Measurements from ENCODE around the gene LTBP2.

DNA sequence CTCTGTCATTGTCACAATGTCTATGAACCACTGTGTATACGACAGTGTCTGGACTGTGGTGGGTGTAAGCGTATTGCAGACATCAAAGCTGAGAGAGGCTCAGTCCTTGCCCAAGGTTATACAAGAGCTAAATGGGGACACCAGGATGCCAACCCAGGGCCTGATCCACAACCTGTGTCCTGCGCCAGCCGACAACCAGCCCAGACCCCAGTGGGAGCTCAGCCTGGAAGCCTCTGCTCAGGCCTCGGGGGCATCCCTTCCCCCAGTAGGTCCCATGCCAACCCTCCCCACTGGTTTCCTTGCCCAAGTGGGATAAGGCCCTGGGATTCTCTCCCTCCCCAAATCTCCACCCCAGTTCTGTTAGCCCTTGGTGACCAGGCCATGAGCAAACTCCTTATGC, 54.3 kb downstream of the LTBP2 start:
- TF ChIP-seq POLR2A (IDR thresholded peaks at IDR 0.05; ENCODE audit: low read length): no peak
- TF ChIP-seq GATA1 (IDR thresholded peaks at IDR 0.05; ENCODE audit: low read depth, low read length): no peak
